Neutrophil (primary cell): ENCODE data around the gene DNAH1.

ENCODE experiments used
- H3K27ac ChIP-seq: fragments of 200-600 bp; sonication (generic); 2 replicates; pipeline ENCODE4 v1.5.1; 2016; ENCODE audit warnings: mild to moderate bottlenecking, moderate library complexity
- H3K27me3 ChIP-seq: fragments of 200-600 bp; sonication (generic); 2 replicates; pipeline ENCODE4 v1.6.0; 2016; ENCODE audit warnings: mild to moderate bottlenecking
- H3K36me3 ChIP-seq: fragments of 200-600 bp; sonication (generic); 2 replicates; pipeline ENCODE4 v1.5.1; 2017
- H3K4me1 ChIP-seq, 2 experiments: fragments of 200-600 bp in 1 of 2; sonication (generic) in 1 of 2; 1 replicate in 1 of 2; 2 replicates in 1 of 2; pipeline versions ENCODE4 v1.5.1 to v1.6.1; 2013 to 2016; ENCODE audit warnings: low read depth in 1 of 2, low read length in 1 of 2, mild to moderate bottlenecking in 1 of 2, moderate library complexity in 1 of 2; ENCODE audit not compliant: control insufficient read depth in 1 of 2, insufficient read depth in 1 of 2
- H3K4me3 ChIP-seq, 2 experiments: fragments of 200-600 bp in 1 of 2; sonication (generic) in 1 of 2; 1 replicate in 1 of 2; 2 replicates in 1 of 2; pipeline ENCODE4 v1.5.1; 2013 to 2016; ENCODE audit warnings: low read depth in 1 of 2, low read length in 1 of 2, mild to moderate bottlenecking in 1 of 2, moderate library complexity in 1 of 2
- H3K9me3 ChIP-seq: fragments of 200-600 bp; sonication (generic); 2 replicates; pipeline ENCODE4 v1.5.1; 2016
- TF ChIP-seq, protein P1 (sequence below): fragments of 200-600 bp; sonication (generic); IDR thresholded peaks from 2 replicates; pipeline ENCODE4 v1.5.1; 2016; ENCODE audit warnings: antibody characterized with exemption

The DNAH1 gene

DNA sequence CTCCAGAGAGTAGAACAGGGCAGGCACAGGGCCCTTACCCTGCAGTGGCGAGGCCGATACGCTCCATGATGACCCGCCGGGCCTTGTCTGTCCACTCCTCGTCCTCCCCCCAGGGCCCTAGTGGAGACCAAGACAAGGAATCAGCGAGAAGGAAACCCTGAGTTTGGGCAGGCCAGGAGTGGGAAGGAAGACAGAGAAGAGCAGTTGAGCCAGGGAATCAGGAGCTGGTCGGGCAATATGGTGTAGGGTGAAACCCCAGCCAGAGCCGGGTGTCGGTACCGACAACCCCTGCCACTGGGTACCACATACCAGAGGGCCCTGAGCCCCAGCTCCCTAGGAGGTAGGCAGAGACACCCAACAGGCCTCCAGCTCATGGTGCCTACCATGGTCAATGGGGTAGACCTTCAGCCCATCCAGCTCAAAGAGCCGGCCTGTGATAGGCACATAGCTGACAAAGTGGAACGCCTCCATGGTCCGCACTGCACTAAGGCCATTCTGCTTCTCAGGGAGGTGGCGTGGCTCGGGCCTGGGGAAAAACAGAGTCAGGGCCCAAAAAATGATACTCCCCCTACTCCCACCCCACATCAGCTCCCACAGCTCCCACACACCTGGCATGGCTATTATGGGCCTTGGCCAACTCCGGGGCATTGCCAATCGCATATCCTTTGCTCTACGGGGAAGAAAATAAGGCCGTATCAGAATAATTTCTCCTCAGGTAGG lies 90.8 kb downstream of the DNAH1 start:
- Histone ChIP-seq H3K27ac (no peak overlapping the region), H3K4me1 (peaks cover 24 to 30% of the 10 kb centered on the region in 2 experiments), H3K36me3 (peaks cover 65% of the 10 kb centered on the region), H3K4me3 (no peak overlapping the region), H3K9me3 (no peaks in the 10 kb centered on the region), H3K27me3 (no peaks in the 10 kb centered on the region)
- TF ChIP-seq, protein P1, sequence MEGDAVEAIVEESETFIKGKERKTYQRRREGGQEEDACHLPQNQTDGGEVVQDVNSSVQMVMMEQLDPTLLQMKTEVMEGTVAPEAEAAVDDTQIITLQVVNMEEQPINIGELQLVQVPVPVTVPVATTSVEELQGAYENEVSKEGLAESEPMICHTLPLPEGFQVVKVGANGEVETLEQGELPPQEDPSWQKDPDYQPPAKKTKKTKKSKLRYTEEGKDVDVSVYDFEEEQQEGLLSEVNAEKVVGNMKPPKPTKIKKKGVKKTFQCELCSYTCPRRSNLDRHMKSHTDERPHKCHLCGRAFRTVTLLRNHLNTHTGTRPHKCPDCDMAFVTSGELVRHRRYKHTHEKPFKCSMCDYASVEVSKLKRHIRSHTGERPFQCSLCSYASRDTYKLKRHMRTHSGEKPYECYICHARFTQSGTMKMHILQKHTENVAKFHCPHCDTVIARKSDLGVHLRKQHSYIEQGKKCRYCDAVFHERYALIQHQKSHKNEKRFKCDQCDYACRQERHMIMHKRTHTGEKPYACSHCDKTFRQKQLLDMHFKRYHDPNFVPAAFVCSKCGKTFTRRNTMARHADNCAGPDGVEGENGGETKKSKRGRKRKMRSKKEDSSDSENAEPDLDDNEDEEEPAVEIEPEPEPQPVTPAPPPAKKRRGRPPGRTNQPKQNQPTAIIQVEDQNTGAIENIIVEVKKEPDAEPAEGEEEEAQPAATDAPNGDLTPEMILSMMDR = no peak

DNA sequence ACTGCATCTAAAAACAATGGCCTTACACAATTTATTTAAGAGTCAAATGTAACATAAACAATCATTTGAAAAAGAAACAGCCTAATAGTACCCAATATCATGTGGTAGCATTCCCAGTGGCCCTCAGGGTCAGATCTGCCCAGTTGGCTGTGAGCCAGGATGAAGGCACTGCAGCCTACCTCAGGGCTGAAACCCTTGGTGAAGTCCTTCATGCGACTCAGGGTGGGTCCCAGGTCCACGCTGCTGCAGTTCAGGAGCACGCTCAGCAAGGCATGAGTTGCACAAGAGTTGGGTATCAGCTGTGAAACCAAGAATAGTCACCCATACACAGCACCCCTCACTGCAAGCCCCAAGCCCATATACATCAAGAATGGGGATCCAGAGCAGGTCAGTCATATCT lies 91.7 kb downstream of the DNAH1 start:
- Histone ChIP-seq H3K36me3 (peaks cover 56% of the 10 kb centered on the region), H3K27ac (peak overlapping the region; percentile 8), H3K27me3 (no peaks in the 10 kb centered on the region), H3K9me3 (no peaks in the 10 kb centered on the region), H3K4me3 (no peak overlapping the region), H3K4me1 (peaks cover 30 to 31% of the 10 kb centered on the region in 2 experiments)
- TF ChIP-seq, protein P1 = no peak

DNA sequence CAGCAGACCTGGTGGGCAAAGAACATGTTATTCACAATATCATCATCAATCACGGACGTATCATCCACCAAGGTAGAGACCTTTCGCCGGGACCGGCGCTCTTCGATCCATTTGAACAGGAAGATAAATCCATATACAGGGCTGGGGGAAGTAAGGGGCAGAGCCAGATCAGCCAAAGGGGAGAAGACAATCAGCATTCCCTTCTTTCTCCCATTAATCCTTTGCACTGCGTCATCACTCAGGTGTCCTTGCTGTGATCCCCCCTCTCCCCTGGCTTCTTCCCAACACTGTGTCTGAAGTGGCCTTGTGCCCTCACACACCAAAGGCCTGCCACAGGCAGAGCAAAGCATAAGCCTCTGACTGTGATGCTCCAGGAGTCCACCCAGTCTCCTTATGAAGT lies 92.3 kb downstream of the DNAH1 start:
- H3K4me1 ChIP-seq = peaks cover 30 to 31% of the 10 kb centered on the region in 2 experiments
- peak overlapping the region in 1 of 2 experiments; percentile 94 for H3K4me3 ChIP-seq
- H3K9me3 ChIP-seq = no peaks in the 10 kb centered on the region
- peak overlapping the region; percentile 96 for H3K27ac ChIP-seq
- TF ChIP-seq, protein P1 = no peak
- H3K36me3 ChIP-seq = peaks cover 49% of the 10 kb centered on the region
- H3K27me3 ChIP-seq = no peaks in the 10 kb centered on the region

DNA sequence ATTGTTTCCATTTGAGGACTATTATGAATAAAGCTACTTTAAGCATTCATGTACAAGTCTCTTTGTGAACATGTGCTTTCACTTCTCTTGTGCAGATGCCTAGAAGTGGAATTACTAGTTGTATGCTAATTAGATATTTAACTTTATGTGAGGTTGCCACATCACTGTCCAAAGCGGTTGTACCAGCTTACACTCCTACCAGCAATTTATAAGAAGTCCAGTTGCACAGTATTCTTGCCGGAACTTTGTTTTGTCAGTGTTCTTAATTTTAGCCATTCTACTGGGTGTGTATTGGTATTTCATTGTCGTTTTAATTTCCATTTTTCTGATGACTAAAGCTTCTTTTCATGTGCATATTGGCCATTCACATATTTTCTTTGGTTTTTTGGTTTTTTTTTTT lies 99.7 kb downstream of the DNAH1 start:
- Histone ChIP-seq H3K36me3 (peaks cover 7% of the 10 kb centered on the region), H3K27ac (no peak overlapping the region), H3K9me3 (no peaks in the 10 kb centered on the region), H3K27me3 (no peaks in the 10 kb centered on the region), H3K4me1 (peaks cover 13 to 17% of the 10 kb centered on the region in 2 experiments), H3K4me3 (no peak overlapping the region)
- TF ChIP-seq, protein P1 = no peak

DNA sequence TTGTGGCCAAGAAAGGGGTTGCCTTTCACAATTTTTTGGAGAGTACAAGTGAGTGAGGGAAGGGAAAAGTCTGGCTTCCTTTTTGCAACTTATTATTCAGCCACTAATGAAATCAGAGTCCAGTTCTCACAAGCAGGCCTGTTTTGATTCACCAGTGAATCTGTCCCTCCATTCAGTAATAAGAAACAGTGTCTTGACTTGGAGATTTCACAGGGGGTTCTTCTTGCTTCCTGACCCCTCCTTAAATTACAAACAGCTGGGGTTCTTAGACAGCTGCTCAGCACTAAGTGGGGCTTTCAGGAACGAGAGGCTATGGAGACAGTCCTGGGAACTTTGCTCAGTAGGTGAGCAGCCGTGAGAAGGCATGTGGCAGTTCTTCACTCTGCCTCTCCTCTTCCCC lies 104.3 kb downstream of the DNAH1 start:
- TF ChIP-seq, protein P1 = no peak
- Histone ChIP-seq H3K27me3 (no peaks in the 10 kb centered on the region), H3K4me3 (no peak overlapping the region), H3K4me1 (no peaks in the 10 kb centered on the region), H3K36me3 (peaks cover 13% of the 10 kb centered on the region), H3K27ac (no peak overlapping the region), H3K9me3 (no peaks in the 10 kb centered on the region)
